ENCODE measurements around the gene ARID1B. TPM values are rescaled to one million over a fixed set of nuclear protein-coding genes. Genes with fewer than 3 reads are reported as not detected.

ARID1B gene
- total and polyA plus RNA-seq, 9 of the 15 experiments (the other 6 are each of a cell fraction or from before 2014, with no cell fraction given), result 12.5 to 50.5 (median 25.8) TPM

- no peak for DNase-seq (ENCODE audit: extremely low read depth in 1 of 4, low spot score in 3 of 4)
- Histone ChIP-seq H3K4me1 (replicated peaks in 1 of 2; ENCODE audit: control insufficient read depth in 2 of 2, insufficient read depth in 2 of 2, low read length in 2 of 2) (peaks cover 5 to 33% of the 10 kb centered on the region in 2 experiments; a peak in 4 of 5 replicates), H3K27ac (ENCODE audit: extremely low read depth, low read depth, low read length) (no peak overlapping the region), H4K20me1 (replicated peaks; ENCODE audit: control insufficient read depth, insufficient read depth, low read length) (no peaks in the 10 kb centered on the region), H3K27me3 (ENCODE audit: control insufficient read depth in 2 of 2, insufficient read depth in 2 of 2, low read length in 2 of 2) (peaks cover 0 to 6% of the 10 kb centered on the region in 2 experiments; a peak in 1 of 5 replicates), H3K36me3 (ENCODE audit: control insufficient read depth, insufficient read depth, low read length) (no peaks in the 10 kb centered on the region), H3K4me2 (ENCODE audit: insufficient read depth, low read length) (no peak overlapping the region), H3K9ac (ENCODE audit: insufficient read depth in 1 of 2, low read depth in 2 of 2, low read length in 2 of 2) (no peak overlapping the region), H3K79me2 (ENCODE audit: control insufficient read depth, insufficient read depth, low read length) (no peaks in the 10 kb centered on the region), H3K4me3 (no peak overlapping the region), H2AFZ (ENCODE audit: low read depth, low read length) (peak overlapping the region; percentile 14; the same call in 1 of the 2 replicates), H3K9me1 (ENCODE audit: control insufficient read depth, insufficient read depth, low read length) (no peaks in the 10 kb centered on the region), H3K9me3 (replicated peaks; ENCODE audit: control insufficient read depth, insufficient read depth, low read depth, low read length) (no peaks in the 10 kb centered on the region)
- WGBS (ENCODE audit: insufficient coverage, low coverage, missing lambda C conversion rate), result 3% methylated on average over 3 of the region's 3 CpGs
- ChIA-PET POLR2A (interaction anchor here (1.1 kb wide), 2 partner anchors 10 kb away, joined by 3 to 4 read pairs; no protein-coding TSS in a partner anchor), CTCF (ENCODE audit: low intra/inter-chr PET ratio) (no interaction called here)
- BruUV-seq (replicated peaks), result no TSS peak
- TF ChIP-seq SMARCC2 (IDR thresholded peaks at IDR 0.05; ENCODE audit: low read depth) (no peak), SIN3B (IDR thresholded peaks at IDR 0.05; ENCODE audit: low read depth) (no peak), THRAP3 (IDR thresholded peaks at IDR 0.05; ENCODE audit: borderline replicate concordance) (no peak), SMAD4 (CRISPR knock-in tag; conservative IDR thresholded peaks at IDR 0.05) (no peak), NFE2 (IDR thresholded peaks at IDR 0.05; ENCODE audit: low read depth) (no peak), SMARCA5 (IDR thresholded peaks at IDR 0.05) (no peak), HMG20A (CRISPR knock-in tag; conservative IDR thresholded peaks at IDR 0.05) (no peak), HMGXB4 (CRISPR knock-in tag; IDR thresholded peaks at IDR 0.05) (no peak), NR0B1 (IDR thresholded peaks at IDR 0.05; ENCODE audit: partially characterized antibody) (no peak)
- no peak for ATAC-seq
- intact Hi-C loops (cut with micrococcal nuclease), result no loop called here
- FAIRE-seq, result no peak
- in situ Hi-C loops (cut with MboI), result no loop called here
Measured at GRCh38 chr6:157233686-157234085, 456.5 kb downstream of the ARID1B start.
